ENCODE results near the gene TRIM15. TPM values are rescaled to one million over a fixed set of nuclear protein-coding genes. Genes with fewer than 3 reads are reported as not detected.

TRIM15 gene
- total and polyA plus RNA-seq, 2 experiments from 2014 or later = not detected

- Histone ChIP-seq H3F3A (ENCODE audit: insufficient read depth) (no peaks in the 10 kb centered on the region), H3K79me2 (ENCODE audit: insufficient read depth) (no peaks in the 10 kb centered on the region), H4K20me1 (ENCODE audit: insufficient read depth) (no peaks in the 10 kb centered on the region), H3K9me2 (ENCODE audit: insufficient read depth) (no peaks in the 10 kb centered on the region), H3K9ac (no peak overlapping the region), H2AFZ (no peak overlapping the region), H3K27me3 (replicated peaks; ENCODE audit: insufficient read depth) (no peaks in the 10 kb centered on the region), H3K9me3 (ENCODE audit: low read depth) (no peaks in the 10 kb centered on the region), H3K36me3 (ENCODE audit: low read depth) (no peaks in the 10 kb centered on the region; the same call in 1 of the 2 replicates), H3K4me2 (ENCODE audit: unreplicated experiment) (no peak overlapping the region), H3K4me3 (no peak overlapping the region), H3K27ac (no peak overlapping the region), H3K4me1 (ENCODE audit: insufficient read depth) (no peaks in the 10 kb centered on the region)
- WGBS, 2 experiments (ENCODE audit: low coverage in 1 of 2, low lambda C conversion rate in 2 of 2, missing lambda C conversion rate in 2 of 2) = 92 to 98% methylated on average over 15 to 20 of the region's 20 CpGs
- DNase-seq = no peak
- no peak for TF ChIP-seq EZH2 (IDR thresholded peaks at IDR 0.05; ENCODE audit: insufficient read depth, poor library complexity, severe bottlenecking)
- TF ChIP-seq EZH2phosphoT487 (IDR thresholded peaks at IDR 0.05; ENCODE audit: insufficient read depth, low read depth) = no peak
- in situ Hi-C loops (cut with MboI) = no loop called here
These were observed 22.6 kb downstream of the TRIM15 start for GRCh38 chr6:30185846-30186484.

GRCh38 chr6:30188541-30188940 is 25.2 kb downstream of the TRIM15 start:
- Histone ChIP-seq H3K4me3 (no peak overlapping the region), H3K4me1 (ENCODE audit: insufficient read depth) (no peaks in the 10 kb centered on the region), H3K79me2 (ENCODE audit: insufficient read depth) (no peaks in the 10 kb centered on the region), H4K20me1 (ENCODE audit: insufficient read depth) (no peaks in the 10 kb centered on the region), H3K9ac (no peak overlapping the region), H3F3A (ENCODE audit: insufficient read depth) (no peaks in the 10 kb centered on the region), H3K27ac (no peak overlapping the region), H3K36me3 (ENCODE audit: low read depth) (no peaks in the 10 kb centered on the region; the same call in 1 of the 2 replicates), H3K27me3 (replicated peaks; ENCODE audit: insufficient read depth) (no peaks in the 10 kb centered on the region), H2AFZ (no peak overlapping the region), H3K9me3 (ENCODE audit: low read depth) (no peaks in the 10 kb centered on the region), H3K4me2 (ENCODE audit: unreplicated experiment) (no peak overlapping the region), H3K9me2 (ENCODE audit: insufficient read depth) (no peaks in the 10 kb centered on the region)
- 91 to 94% methylated on average over 5 of the region's 5 CpGs for WGBS, 2 experiments (ENCODE audit: low coverage in 1 of 2, low lambda C conversion rate in 2 of 2, missing lambda C conversion rate in 2 of 2)
- no peak for DNase-seq
- TF ChIP-seq EZH2phosphoT487 (IDR thresholded peaks at IDR 0.05; ENCODE audit: insufficient read depth, low read depth) (no peak), EZH2 (IDR thresholded peaks at IDR 0.05; ENCODE audit: insufficient read depth, poor library complexity, severe bottlenecking) (no peak)
- in situ Hi-C loops (cut with MboI) = no loop called here

DNA sequence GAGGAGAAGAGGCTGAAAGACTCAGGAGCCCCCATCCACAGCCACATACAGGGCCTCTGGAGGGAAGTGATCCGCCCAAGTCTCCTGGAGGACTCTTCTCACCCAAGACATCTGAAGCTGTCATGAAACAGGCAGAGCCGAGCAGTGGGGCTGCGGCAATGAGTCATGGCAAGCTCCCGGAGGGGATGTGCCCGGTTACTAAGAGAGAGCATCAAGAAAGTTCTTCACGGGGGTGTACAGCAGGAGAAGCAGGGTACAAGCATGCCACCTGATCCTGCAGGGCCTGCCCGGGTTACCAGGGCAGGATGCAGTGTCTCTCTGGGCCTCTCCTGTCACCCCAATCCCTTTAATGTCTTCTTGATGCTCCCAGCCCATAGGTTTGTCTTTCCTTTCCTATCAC is 28.7 kb downstream of the TRIM15 start:
- Histone ChIP-seq H3K9me2 (ENCODE audit: insufficient read depth) (no peaks in the 10 kb centered on the region), H3K36me3 (ENCODE audit: low read depth) (peaks cover 5% of the 10 kb centered on the region; the same call in 1 of the 2 replicates), H3K9me3 (ENCODE audit: low read depth) (no peaks in the 10 kb centered on the region), H3K4me3 (no peak overlapping the region), H3K4me2 (ENCODE audit: unreplicated experiment) (no peak overlapping the region), H4K20me1 (ENCODE audit: insufficient read depth) (no peaks in the 10 kb centered on the region), H3K4me1 (ENCODE audit: insufficient read depth) (no peaks in the 10 kb centered on the region), H3K27ac (no peak overlapping the region), H2AFZ (no peak overlapping the region), H3F3A (ENCODE audit: insufficient read depth) (no peaks in the 10 kb centered on the region), H3K9ac (no peak overlapping the region), H3K79me2 (ENCODE audit: insufficient read depth) (no peaks in the 10 kb centered on the region), H3K27me3 (replicated peaks; ENCODE audit: insufficient read depth) (no peaks in the 10 kb centered on the region)
- in situ Hi-C loops (cut with MboI) = no loop called here
- WGBS, 2 experiments (ENCODE audit: low coverage in 1 of 2, low lambda C conversion rate in 2 of 2, missing lambda C conversion rate in 2 of 2) = 81 to 90% methylated on average over 6 to 7 of the region's 7 CpGs
- no peak for TF ChIP-seq EZH2 (IDR thresholded peaks at IDR 0.05; ENCODE audit: insufficient read depth, poor library complexity, severe bottlenecking)
- TF ChIP-seq EZH2phosphoT487 (IDR thresholded peaks at IDR 0.05; ENCODE audit: insufficient read depth, low read depth) = no peak
- no peak for DNase-seq

- 73 to 74% methylated on average over 8 of the region's 8 CpGs for WGBS, 2 experiments (ENCODE audit: low coverage in 1 of 2, low lambda C conversion rate in 2 of 2, missing lambda C conversion rate in 2 of 2)
- no peak for TF ChIP-seq EZH2 (IDR thresholded peaks at IDR 0.05; ENCODE audit: insufficient read depth, poor library complexity, severe bottlenecking)
- no peak for TF ChIP-seq EZH2phosphoT487 (IDR thresholded peaks at IDR 0.05; ENCODE audit: insufficient read depth, low read depth)
- Histone ChIP-seq H2AFZ (no peak overlapping the region), H3K9me3 (ENCODE audit: low read depth) (no peaks in the 10 kb centered on the region), H3K4me2 (ENCODE audit: unreplicated experiment) (no peak overlapping the region), H3K36me3 (ENCODE audit: low read depth) (peaks cover 16% of the 10 kb centered on the region; the same call in 1 of the 2 replicates), H3F3A (ENCODE audit: insufficient read depth) (no peaks in the 10 kb centered on the region), H3K79me2 (ENCODE audit: insufficient read depth) (peaks cover 3% of the 10 kb centered on the region; the same call in 1 of the 2 replicates), H3K4me1 (ENCODE audit: insufficient read depth) (no peaks in the 10 kb centered on the region), H3K4me3 (no peak overlapping the region), H3K27ac (no peak overlapping the region), H3K27me3 (replicated peaks; ENCODE audit: insufficient read depth) (no peaks in the 10 kb centered on the region), H3K9me2 (ENCODE audit: insufficient read depth) (no peaks in the 10 kb centered on the region), H3K9ac (no peak overlapping the region), H4K20me1 (ENCODE audit: insufficient read depth) (no peaks in the 10 kb centered on the region)
- DNase-seq = no peak
- in situ Hi-C loops (cut with MboI) = no loop called here
These were observed 31.7 kb downstream of the TRIM15 start for GRCh38 chr6:30194797-30195690.

Data from GM23248 (cell line).